Measurements from ENCODE around the gene AGAP5.

The AGAP5 gene

GRCh38 chr10:73650537-73651331 lies 47.2 kb downstream of the AGAP5 start:
- DNase-seq, result no peak

DNA sequence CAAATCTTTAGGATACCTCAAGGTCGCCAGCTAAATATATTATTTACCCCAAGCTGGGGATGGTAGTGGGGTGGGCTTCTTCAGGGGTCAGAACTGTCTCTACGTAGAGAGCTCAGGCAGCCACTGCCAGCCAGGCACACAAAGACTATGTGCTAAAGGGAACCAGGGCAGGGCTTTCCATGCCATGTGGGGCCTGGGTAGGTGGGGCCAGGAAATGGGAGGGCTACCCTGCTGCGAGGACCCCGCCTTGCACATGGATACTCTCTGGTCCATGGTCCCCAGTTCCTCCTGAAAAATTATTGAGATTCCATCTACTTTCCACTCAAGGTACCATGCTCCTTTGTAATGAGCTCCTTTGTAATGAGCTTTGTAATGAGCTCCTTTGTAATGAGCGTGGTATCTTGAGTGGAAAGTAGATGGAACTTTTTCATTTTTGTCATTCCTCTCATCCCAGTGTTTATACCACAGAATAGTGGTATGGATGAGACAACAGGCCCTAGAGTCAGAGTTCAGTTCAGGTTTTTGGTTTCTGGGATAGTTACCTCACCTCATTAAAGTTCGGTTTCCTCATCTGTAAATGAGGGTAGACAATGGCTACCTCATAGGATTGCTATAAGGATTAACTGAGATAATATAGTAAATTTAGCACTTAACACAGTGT lies 47.9 kb downstream of the AGAP5 start:
- DNase-seq, result no peak

GRCh38 chr10:73648975-73649829 lies 48.7 kb downstream of the AGAP5 start:
- no peak for DNase-seq

DNA sequence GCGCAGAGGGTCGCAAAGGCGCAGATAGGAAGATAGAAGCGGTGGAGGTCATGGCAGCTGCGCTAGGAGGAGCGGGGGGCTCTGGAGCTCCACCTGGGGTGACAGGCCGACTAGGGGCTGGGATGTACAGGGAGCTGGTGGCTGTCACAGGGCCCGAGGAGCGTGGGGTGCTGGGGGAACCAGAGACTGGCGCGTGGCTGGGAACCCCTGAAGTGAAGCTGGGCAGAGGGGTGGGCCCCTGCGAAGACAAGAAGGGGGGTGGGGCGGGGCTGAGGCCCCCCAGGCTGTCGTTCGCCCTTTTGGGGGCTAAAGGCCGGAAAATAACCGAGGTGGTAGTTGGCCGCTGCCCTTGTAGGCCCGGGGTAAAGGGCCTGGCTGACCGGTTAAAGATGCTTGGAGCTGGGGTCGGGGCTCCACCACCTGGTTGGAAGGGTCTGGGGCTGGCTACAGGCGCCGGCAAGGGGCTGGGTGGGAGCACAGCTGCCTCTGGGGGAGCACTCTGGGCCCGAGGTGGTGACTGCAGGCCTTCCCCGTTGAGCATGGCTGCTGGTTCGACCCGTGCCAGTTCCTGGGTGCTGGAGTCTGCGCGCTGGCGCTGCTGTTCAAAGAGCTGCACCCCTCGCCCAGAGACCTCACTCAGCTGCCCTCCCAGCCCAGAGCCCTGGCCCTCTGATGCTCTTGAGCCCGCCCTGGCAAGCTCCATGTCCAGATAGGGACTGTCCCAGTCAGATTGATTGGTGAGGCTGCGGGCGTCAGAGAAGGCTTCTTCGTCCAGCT lies 49.8 kb downstream of the AGAP5 start:
- no peak for DNase-seq

- DNase-seq, result no peak
These were observed 50.6 kb downstream of the AGAP5 start for GRCh38 chr10:73647211-73647874.

- DNase-seq, result no peak
These were observed 51.3 kb downstream of the AGAP5 start for GRCh38 chr10:73646598-73647041.

- no peak for DNase-seq
These were observed 52.7 kb downstream of the AGAP5 start for GRCh38 chr10:73645251-73645650.

DNA sequence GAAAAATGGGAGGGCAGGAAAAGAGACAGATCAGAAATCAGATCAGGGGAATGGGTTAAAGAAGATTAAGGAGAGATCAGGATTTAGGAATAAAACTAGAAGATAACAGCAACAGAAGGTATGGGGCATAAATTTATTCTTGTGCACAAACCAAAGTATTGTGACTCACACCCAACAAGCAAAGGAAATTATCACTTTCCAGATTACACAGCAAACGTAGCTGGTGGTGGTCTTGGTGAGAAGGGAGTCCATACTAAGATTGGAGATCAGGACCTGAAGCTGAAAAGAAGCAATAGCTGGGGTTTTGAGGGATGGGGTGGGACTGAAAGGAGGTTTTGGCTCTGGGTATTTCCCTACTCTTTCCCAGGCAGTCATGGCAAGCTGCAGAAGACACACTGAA lies 53.1 kb downstream of the AGAP5 start:
- DNase-seq, result no peak

- DNase-seq, result peak; percentile 52
These were observed 53.7 kb downstream of the AGAP5 start for GRCh38 chr10:73644015-73644743.

- no peak for DNase-seq
These were observed 54.5 kb downstream of the AGAP5 start for GRCh38 chr10:73643362-73643761.

- no peak for DNase-seq
These were observed 56.4 kb downstream of the AGAP5 start, which contains the start of gene MYOZ1 for GRCh38 chr10:73641328-73642060. Gene MYOZ1 (minus strand): TSS chr10:73641474. CDS start chr10:73640017, 1,457 bp downstream.

GRCh38 chr10:73639286-73639685 lies 58.6 kb downstream of the AGAP5 start:
- DNase-seq, result no peak

DNA sequence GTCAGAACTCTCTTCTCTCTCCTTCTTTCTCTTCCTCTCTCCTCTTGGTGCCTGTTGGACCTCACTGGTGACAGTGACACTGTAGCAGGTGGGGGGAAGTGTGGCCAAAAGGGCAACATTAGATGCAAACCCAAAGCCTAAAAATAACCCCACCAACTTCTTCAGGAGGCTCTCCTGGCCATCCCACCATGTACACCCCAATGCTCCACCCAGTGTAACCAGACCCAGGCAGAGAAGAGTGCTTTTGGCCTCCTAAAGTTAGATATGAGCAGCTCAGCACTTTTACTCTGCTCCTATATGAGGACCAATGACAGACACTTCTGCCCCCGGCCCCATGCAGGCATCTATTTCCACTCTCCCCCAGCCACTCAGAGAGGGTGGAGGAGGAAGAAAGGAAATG lies 62.1 kb downstream of the AGAP5 start:
- no peak for DNase-seq

- no peak for DNase-seq
These were observed 63.5 kb downstream of the AGAP5 start for GRCh38 chr10:73634421-73634820.

DNA sequence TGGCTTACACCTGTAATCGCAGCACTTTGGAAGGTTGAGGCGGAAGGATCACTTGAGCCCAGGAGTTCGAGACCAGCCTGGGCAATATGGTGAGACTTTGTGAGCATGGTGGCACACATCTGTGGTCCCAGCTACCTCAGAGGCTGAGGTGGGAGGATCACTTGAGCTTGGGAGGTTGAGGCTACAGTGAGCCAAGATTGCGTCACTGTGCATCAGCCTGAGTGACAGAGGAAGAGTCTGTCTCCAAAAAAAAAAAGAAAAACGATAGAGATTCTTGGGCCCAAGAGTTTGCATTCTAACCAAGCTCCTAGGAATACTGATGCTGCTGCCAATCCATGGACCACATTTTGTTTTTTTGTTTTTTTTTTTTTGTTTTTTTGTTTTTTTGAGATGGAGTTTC lies 68.7 kb downstream of the AGAP5 start:
- DNase-seq, result no peak

DNA sequence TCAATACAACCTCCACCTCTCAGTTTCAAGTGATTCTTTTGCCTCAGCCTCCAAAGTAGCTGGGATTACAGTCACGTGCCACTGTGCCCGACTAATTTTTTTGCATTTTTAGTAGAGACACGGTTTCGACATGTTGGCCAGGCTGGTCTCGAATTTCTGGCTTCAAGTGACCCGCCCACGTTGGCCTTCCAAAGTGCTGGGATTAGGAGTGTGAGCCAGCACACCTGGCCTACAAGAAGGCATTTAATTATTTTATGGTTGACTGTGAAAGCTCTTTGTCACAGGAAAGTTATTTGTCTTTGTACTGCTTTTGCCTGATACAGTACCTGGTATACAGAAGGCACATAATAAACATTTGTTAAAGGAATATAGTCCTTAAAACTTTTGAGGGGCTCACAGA lies 69.5 kb downstream of the AGAP5 start:
- no peak for DNase-seq

DNA sequence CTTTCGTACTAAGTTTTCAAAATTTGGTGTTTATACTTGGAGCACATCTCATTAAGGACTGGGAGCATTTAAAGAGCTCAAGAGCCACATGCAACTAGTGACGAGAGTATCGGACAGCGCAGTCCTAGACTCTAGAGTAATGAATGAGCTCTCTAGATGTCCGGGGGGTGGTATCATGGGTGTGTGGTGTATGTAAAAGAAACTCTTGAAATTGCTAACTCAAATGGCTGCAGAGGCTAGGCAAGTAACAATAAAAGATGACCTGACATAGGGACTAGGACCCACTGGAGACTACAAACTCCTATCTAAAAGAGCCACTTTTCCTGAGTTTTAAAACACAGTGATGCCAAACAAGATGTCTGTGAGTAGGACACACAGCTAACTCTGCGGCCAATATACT lies 70.6 kb downstream of the AGAP5 start:
- no peak for DNase-seq

DNA sequence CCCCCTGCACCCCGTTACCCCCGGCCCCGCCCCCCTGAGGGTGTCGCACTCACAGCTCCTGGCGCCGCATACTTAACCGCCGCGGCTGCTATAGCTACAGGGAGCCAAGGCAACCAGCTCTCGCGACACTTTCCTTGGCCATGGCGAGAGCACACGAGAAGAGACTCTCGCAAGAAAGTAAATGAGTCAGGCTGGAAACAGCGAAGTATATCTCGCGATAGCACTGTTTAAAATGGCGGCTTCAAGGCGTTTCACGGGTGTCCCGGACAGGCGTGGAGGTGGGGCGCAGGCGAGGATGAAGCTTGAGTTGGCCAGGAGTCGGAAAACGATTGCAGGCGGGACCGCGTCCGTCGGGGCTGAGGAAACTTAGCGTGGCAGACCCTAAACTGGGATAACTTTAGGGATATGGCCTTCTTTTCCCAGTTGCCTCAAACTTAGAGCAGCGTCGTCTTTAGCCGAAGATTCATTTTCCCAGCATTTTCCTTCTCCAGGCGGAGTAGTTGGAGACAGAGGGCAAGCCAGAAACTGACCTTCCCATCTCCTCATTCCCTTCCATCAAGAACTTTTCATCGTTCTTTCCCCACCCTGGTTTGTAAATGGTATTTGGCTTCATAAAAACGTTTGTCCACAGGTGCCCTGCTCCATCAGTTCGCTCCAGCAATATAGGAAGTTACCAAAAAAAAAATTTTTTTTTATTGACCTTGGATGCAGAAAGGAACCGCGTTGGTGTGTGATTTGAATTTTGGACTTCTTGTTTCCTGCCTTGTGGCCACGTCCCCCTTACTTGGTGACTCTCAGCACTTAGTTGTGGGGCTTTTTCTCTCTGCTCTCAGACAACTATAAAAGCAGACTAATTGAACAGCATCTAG lies 71.8 kb downstream of the AGAP5 start:
- peak; percentile 92 for DNase-seq
